SW 1271 (cell line): ENCODE measurements around the gene SLC35G1.
A peak's percentile ranks its signal among the peaks of the same experiment; 100 is the strongest.

Experiments used
- DNase-seq, 2 experiments: peaks; one replicate each; lab custom pipeline; 2025; lab: John Stamatoyannopoulos, UW

SLC35G1 gene, protein sequence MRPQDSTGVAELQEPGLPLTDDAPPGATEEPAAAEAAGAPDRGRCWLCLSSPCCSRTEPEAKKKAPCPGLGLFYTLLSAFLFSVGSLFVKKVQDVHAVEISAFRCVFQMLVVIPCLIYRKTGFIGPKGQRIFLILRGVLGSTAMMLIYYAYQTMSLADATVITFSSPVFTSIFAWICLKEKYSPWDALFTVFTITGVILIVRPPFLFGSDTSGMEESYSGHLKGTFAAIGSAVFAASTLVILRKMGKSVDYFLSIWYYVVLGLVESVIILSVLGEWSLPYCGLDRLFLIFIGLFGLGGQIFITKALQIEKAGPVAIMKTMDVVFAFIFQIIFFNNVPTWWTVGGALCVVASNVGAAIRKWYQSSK

DNA sequence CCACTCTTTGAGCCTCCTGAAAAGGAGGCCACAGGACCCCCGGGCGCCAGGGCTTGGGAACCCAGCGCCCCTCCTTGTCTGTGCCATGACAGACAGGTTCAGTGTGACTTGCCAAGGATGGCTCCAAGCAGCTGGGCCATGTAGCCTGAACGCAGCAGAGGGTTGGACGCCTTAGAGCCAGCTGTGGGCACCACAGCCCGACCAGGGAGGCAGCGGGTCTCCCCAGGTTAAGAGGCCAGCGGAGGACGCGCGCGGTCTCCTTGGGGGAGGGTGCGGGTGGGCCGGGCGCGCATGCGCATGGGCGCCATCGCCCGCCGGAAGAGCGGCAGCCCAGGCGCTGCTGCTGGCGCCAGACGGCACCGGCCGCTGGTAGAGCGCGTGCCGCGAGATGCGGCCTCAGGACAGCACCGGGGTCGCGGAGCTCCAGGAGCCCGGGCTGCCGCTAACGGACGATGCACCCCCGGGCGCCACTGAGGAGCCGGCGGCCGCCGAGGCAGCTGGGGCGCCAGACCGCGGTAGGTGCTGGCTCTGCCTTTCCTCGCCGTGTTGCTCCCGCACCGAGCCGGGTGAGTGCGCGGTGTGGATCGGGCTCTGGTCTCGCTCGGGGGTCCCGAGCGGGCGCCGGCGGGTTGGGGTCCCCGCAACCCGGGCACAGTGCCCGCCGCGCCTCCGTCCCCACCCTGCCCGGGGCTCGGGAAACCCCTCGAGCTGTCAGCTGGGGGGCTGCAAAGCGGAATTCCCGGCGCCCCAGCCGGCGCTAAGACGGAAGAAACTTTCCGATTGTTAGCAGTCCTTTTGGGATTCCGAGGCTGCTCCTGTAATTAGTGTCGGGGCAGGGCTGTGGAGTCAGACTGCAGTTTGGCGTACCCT is at the start of gene SLC35G1:
Gene SLC35G1, plus strand, starts transcription at position 333 of the 870 bp plus-strand sequence. Its CDS starts 56 bp downstream, at position 389.
- peak in 1 of 2 experiments; percentile 39 for DNase-seq

GRCh38 chr10:93844979-93845626 is 48.7 kb upstream of the SLC35G1 start:
- DNase-seq = no peak

- DNase-seq = no peak
These were observed 44.2 kb upstream of the SLC35G1 start for GRCh38 chr10:93849593-93849992.

DNA sequence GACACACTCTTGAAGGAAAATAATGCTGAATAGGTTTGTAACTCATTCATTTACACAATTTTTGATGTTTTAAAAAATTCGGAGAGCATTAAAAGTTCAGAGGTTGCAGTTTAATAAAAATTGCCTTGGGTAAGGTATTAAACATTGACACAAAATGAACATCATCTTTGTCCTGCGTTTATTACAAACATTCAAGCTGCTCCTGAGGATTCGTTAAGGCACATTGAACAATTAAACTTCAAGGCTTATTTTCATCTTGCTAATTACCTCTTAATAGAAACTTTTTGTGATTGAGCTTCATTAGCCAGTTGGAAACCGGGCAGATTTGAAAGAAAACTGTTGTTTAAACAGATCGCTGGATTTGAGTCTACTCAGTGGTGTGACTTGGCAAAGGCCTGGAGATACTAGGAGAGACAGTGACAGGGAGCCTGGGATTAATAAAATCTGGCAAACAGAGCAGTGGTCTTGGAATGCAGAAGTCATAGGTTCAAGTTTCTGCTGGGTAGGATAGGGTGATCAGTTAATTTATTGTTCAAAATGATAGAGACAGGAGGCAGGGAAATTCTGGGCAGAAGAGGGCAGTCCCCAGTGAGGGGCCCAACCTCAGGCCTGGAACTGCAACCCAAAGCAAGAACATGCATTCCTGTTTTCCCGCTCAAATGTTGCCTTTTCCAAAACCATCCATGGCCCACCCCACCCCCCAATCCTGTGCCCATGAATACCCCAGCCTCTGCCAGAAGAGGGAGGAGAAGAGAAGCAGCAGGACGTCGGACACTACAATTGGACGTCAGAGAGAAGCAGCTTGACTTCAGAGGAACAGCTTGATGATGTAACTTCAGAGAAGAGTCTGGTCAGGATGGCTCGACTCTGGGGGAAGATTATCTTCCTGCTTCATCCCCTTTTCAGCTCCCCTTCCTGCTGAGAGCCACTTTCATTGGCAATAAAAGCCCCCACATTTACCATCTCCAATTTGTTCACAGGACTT is 43.5 kb upstream of the SLC35G1 start:
- no peak for DNase-seq

DNA sequence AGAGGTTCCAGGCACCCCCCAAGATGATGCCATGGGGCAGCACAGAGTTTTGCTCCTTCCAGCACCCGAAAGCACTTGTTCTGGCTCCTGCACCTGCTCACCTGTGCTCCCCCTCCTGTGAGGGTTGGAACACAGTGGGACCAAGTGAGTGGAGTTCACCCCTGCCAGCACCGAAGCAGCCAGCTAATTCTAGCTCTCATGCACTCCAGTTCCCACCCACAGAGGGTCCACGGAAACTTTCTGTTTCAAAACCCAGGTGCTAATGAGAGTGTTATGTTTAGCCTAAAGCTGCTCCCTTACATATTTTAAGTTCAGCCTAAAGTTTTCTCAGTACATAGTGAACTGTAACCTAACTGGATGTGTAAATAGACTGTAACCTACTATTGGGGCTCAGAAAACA is 42.6 kb upstream of the SLC35G1 start:
- no peak for DNase-seq

DNA sequence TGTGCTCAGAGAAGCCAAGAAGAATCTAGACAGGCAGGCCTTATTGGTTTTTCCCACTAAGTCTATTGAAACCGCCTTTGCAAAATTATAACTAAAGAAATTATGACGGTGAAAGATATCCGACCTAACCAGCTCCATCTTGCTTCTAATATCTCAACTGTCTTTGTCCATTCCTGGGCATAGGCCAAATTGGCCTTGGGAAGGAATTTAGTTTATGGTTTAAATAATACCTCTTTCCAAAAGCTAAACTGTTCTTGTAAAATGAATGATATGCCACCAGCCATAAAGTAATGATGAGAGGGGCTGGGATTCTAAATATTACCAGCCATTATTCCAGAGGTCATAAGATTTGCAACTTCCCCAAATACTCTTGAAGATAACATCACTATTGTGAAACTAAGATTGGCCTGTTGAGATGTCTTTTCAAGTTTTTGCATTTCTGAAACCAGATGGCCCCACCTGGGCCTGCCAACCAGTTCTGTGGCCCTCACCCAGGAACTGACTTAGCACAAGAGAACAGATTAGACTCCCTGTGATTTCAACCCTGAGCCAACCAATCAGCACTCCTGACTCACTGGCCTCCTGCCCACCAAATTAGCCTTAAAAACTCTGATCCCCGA is 41.2 kb upstream of the SLC35G1 start:
- DNase-seq = no peak

DNA sequence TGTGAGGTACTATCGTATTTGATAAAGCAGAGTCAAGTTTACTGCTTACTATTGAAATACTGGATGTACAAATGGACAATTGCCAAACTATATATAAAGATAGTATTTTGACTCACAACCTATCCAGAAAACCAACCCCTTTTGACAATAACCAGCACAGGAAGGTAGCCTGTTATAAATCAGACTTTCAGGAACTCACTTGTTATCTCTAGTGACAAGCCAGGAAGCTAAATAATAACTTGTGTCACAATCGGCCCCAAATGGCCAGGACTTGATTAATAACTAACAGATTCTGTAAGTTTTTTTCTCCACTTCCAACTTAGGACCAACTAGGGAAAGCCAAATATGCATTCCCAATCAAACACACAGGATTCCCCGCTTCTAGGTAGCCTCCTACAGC is 38.8 kb upstream of the SLC35G1 start:
- DNase-seq = no peak

GRCh38 chr10:93856349-93857145 is 37.2 kb upstream of the SLC35G1 start:
- no peak for DNase-seq

GRCh38 chr10:93859049-93859655 is 34.6 kb upstream of the SLC35G1 start:
- DNase-seq = peak in 1 of 2 experiments; percentile 7

DNA sequence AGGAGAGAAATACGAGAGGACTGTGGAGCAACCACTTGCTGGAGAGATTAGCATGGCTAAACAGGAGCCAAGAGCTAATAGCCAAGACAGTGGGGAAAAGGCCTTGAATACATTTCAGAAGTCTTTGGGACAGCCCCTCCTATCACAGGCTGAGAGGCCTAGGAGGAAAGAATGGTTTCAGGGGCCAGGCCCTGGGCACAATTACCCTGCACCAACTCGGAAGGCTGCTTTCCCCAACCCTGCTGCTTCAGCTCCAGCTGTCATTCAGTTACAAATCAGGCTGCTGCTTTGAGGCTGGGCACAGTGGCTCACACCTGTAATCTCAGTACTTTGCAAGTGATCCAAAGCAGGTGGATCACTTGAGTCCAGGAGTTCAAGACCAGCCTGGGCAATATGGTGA is 32.0 kb upstream of the SLC35G1 start:
- no peak for DNase-seq

GRCh38 chr10:93865794-93866425 is 27.9 kb upstream of the SLC35G1 start:
- no peak for DNase-seq

DNA sequence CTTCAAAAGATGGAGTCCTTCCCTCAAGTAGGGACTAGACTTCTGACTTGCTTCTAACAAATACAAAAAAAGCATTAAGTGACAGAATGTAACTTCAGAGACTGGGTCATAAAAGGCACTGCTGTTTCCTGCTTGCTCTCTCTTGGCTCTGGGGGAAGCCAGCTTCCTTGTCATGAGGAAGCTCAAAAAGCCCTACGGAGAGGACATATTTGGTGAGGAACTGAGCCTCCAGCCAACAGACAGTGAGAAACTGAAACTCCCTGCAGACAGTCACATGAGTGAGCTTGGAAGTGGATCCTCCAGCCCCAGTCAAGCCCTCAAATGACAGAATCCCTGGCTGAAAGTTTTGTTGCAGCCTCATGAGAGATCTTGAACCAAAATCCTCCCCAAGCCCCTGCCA is 26.3 kb upstream of the SLC35G1 start:
- DNase-seq = no peak

DNA sequence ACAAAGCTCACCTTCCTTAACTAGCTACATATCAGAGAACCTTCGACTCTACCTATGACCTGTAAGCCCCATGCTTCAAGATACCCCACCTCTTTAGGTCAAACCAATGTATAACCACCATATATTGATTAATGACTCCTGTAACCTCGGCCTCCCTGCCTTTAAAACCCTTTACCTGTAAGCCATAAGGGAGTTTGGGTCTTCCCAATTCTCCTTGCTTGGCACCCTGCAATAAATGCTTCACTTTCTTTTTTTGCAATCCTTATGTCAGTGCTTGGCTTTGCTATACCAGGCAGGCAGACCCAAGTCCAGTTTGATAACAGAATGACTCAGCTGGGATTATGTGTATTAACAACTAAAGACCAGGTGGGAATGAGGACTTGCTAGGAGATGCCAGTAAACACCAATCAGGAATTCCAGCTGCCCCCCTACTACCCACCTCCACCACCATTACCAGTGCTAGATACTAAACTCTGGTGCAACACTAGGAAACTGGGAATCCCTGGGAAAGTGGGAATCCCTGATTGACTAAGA is 22.0 kb upstream of the SLC35G1 start:
- no peak for DNase-seq

- no peak for DNase-seq
These were observed 21.2 kb upstream of the SLC35G1 start for GRCh38 chr10:93872375-93873158.

DNA sequence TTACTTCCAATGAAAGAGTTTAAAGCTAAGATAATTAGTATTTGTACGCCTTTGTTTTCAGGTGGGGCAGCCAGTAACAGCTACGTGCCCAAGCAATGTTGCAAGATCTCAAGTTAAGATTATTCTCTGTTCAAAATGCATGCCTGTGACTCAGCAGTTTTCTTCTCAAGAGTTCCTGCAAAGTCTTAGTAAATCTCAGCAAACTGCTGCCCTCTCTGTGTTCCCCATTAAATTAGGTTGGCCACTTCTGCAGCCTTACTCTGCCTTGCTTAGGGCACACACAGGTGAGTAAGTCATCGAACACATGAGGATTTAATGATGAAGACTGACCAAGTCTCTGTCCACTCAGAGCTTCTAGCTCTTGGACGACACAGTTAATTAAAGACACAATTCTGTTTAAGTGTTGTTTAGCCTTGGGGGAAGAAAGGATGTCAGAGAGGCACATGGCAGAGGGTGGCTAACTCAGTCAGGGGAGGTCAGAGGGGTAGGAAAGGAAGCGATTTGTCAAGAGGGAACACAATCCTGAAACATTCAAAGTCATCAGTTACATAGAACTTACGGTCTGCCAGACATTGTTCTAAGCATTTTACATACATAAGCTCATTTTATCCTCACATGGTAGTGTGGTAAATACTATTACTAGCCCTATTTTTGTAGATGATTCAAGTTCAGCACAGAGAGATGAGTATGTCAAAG is 20.2 kb upstream of the SLC35G1 start:
- DNase-seq = no peak

DNA sequence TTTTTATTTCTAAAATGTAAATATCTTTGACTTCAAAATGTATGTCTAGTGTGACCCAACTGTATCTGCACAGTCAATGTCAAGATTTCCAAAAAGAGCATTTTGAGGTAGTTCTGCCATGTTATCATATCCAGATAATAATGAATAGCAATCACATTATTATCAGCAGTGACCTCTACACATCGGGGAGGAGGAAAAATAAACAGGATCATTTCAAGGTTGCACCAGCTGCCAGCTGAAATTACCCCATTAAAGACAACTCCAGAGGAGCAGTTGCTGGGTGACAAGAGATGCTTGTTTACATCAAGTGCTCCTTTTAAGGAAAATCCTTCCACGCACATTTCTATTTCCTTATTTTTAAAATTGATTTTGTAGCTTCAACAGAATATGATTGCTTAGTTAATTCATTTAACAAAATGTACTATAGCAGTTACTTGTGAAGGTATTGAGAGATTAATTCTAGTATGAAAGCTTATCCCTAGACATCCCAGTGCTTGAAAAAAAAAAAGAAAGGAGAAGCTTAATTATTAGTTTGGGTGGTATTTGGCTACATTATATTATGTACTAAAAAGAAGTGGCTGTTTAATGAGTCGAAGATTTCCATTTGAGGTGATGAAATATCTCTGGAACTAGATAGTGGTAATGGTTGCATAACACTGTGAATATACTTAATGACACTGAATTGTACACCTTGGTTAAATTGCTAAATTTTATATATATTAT is 19.3 kb upstream of the SLC35G1 start:
- no peak for DNase-seq

- DNase-seq = no peak
These were observed 18.8 kb upstream of the SLC35G1 start for GRCh38 chr10:93875032-93875358.
